Astrocyte (in vitro differentiated cells and primary cell): ENCODE measurements around the gene TREML2. TPM values are rescaled to one million over a fixed set of nuclear protein-coding genes. Genes with fewer than 3 reads are reported as not detected.

Experiments
- DNase-seq: peaks from one replicate; pipeline ENCODE4 v3.0.0-alpha.2; 2010; ENCODE audit warnings: low read depth
- FAIRE-seq: peaks from 2 replicates; lab custom pipeline; 2011; peaks lifted over from hg19 to GRCh38; lab: Jason Lieb, UNC
- H2AFZ ChIP-seq: 2 replicates; pipeline ENCODE4 v1.6.0; 2012; ENCODE audit warnings: low read depth, low read length, inconsistent platforms
- H3K27ac ChIP-seq: 2 replicates; pipeline ENCODE4 v1.5.1; 2011; ENCODE audit warnings: low read depth, low read length, inconsistent platforms
- H3K27me3 ChIP-seq: 2 replicates; pipeline ENCODE4 v1.6.0; 2011; ENCODE audit warnings: low read length, inconsistent platforms; ENCODE audit not compliant: insufficient read depth
- H3K36me3 ChIP-seq: 2 replicates; pipeline ENCODE4 v1.5.1; 2011; ENCODE audit warnings: low read length, inconsistent platforms; ENCODE audit not compliant: insufficient read depth
- H3K4me1 ChIP-seq: 2 replicates; pipeline ENCODE4 v1.5.1; 2011; ENCODE audit warnings: low read length, inconsistent platforms; ENCODE audit not compliant: insufficient read depth
- H3K4me2 ChIP-seq: 2 replicates; pipeline ENCODE4 v1.6.0; 2012; ENCODE audit warnings: low read length, inconsistent platforms
- H3K4me3 ChIP-seq: 2 replicates; pipeline ENCODE4 v1.5.1; 2011; ENCODE audit warnings: low read depth, mild to moderate bottlenecking, low read length, inconsistent platforms; ENCODE audit not compliant: insufficient read depth
- H3K79me2 ChIP-seq: 2 replicates; pipeline ENCODE4 v1.6.0; 2012; ENCODE audit warnings: mild to moderate bottlenecking, low read length, inconsistent platforms; ENCODE audit not compliant: insufficient read depth
- H3K9ac ChIP-seq: 2 replicates; pipeline ENCODE4 v1.6.0; 2012; ENCODE audit warnings: mild to moderate bottlenecking, low read length, inconsistent platforms
- H3K9me3 ChIP-seq: 2 replicates; pipeline ENCODE4 v1.5.1; 2012; ENCODE audit warnings: low read depth, mild to moderate bottlenecking, low read length, inconsistent platforms; ENCODE audit not compliant: insufficient read depth
- H4K20me1 ChIP-seq: 2 replicates; pipeline ENCODE4 v1.6.0; 2012; ENCODE audit warnings: low read length, inconsistent platforms; ENCODE audit not compliant: insufficient read depth
- H3K27ac Mint-ChIP-seq: one replicate; pipeline ENCODE4 v1.8.0; 2021; ENCODE audit warnings: mild to moderate bottlenecking, mixed read lengths; ENCODE audit not compliant: unreplicated experiment
- H3K27me3 Mint-ChIP-seq: one replicate; pipeline ENCODE4 v1.8.0; 2021; ENCODE audit warnings: low read depth, mixed read lengths; ENCODE audit not compliant: unreplicated experiment
- H3K36me3 Mint-ChIP-seq: one replicate; pipeline ENCODE4 v1.8.0; 2021; ENCODE audit warnings: low read depth, mixed read lengths; ENCODE audit not compliant: unreplicated experiment
- H3K4me1 Mint-ChIP-seq: one replicate; pipeline ENCODE4 v1.8.0; 2021; ENCODE audit warnings: low read depth, mixed read lengths; ENCODE audit not compliant: unreplicated experiment
- H3K4me3 Mint-ChIP-seq: one replicate; pipeline ENCODE4 v1.8.0; 2021; ENCODE audit warnings: mild to moderate bottlenecking, moderate library complexity, mixed read lengths; ENCODE audit not compliant: unreplicated experiment
- H3K9me3 Mint-ChIP-seq: one replicate; pipeline ENCODE4 v1.8.0; 2021; ENCODE audit warnings: mild to moderate bottlenecking, mixed read lengths; ENCODE audit not compliant: unreplicated experiment
- EZH2 ChIP-seq: IDR thresholded peaks from 2 replicates; pipeline ENCODE4 v1.6.1; 2012; ENCODE audit warnings: mild to moderate bottlenecking, low read length, inconsistent platforms; ENCODE audit not compliant: insufficient read depth
- total RNA-seq: library from RNA; stranded (reverse); gene quantifications from 2 replicates; pipeline ENCODE4 v1.2.1, GENCODE V29; 2021
- TF ChIP-seq, protein P1 (sequence below): IDR thresholded peaks from 2 replicates; pipeline ENCODE4 v1.5.1; 2011; ENCODE audit warnings: low read depth, mild to moderate bottlenecking, inconsistent platforms, low read length, moderate library complexity; ENCODE audit not compliant: insufficient read depth

The TREML2 gene
- total RNA-seq, 1 donor from 2014 or later: not detected

DNA sequence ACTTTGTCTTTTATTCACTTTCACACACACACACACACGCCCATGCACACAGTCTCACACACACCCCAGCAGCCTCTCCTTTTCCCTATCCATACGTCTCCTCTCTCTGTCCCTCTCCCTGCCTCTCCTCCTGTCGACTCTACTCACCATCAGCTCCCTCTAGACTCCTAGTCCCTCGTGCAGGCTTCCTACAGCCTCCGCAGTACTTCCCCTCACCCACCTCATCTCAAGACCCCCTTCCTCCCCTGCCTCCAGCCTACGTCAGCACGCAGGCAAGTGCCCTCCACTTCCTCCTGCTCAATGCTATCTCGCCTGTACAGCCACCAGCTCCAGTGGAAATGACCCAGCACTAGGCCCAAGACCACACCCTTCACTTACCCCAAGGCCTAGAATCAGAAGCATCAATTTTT lies 820 bp upstream of the TREML2 start:
- H3K9ac ChIP-seq: no peak overlapping the region
- TF ChIP-seq EZH2: no peak
- TF ChIP-seq, protein P1, sequence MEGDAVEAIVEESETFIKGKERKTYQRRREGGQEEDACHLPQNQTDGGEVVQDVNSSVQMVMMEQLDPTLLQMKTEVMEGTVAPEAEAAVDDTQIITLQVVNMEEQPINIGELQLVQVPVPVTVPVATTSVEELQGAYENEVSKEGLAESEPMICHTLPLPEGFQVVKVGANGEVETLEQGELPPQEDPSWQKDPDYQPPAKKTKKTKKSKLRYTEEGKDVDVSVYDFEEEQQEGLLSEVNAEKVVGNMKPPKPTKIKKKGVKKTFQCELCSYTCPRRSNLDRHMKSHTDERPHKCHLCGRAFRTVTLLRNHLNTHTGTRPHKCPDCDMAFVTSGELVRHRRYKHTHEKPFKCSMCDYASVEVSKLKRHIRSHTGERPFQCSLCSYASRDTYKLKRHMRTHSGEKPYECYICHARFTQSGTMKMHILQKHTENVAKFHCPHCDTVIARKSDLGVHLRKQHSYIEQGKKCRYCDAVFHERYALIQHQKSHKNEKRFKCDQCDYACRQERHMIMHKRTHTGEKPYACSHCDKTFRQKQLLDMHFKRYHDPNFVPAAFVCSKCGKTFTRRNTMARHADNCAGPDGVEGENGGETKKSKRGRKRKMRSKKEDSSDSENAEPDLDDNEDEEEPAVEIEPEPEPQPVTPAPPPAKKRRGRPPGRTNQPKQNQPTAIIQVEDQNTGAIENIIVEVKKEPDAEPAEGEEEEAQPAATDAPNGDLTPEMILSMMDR: no peak
- H3K4me3 ChIP-seq: no peak overlapping the region
- Mint-ChIP-seq H3K9me3 (no peaks in the 10 kb centered on the region), H3K27ac (no peak overlapping the region), H3K4me3 (no peak overlapping the region), H3K36me3 (no peaks in the 10 kb centered on the region), H3K27me3 (peaks cover 12% of the 10 kb centered on the region), H3K4me1 (peaks cover 13% of the 10 kb centered on the region)
- H3K4me1 ChIP-seq: no peaks in the 10 kb centered on the region
- H3K9me3 ChIP-seq: no peaks in the 10 kb centered on the region
- H3K27ac ChIP-seq: no peak overlapping the region
- H3K36me3 ChIP-seq: no peaks in the 10 kb centered on the region
- H3K27me3 ChIP-seq: no peaks in the 10 kb centered on the region
- FAIRE-seq (no peak), DNase-seq (no peak)
- H3K79me2 ChIP-seq: no peaks in the 10 kb centered on the region
- H2AFZ ChIP-seq: no peak overlapping the region
- no peaks in the 10 kb centered on the region for H4K20me1 ChIP-seq
- H3K4me2 ChIP-seq: no peak overlapping the region

DNA sequence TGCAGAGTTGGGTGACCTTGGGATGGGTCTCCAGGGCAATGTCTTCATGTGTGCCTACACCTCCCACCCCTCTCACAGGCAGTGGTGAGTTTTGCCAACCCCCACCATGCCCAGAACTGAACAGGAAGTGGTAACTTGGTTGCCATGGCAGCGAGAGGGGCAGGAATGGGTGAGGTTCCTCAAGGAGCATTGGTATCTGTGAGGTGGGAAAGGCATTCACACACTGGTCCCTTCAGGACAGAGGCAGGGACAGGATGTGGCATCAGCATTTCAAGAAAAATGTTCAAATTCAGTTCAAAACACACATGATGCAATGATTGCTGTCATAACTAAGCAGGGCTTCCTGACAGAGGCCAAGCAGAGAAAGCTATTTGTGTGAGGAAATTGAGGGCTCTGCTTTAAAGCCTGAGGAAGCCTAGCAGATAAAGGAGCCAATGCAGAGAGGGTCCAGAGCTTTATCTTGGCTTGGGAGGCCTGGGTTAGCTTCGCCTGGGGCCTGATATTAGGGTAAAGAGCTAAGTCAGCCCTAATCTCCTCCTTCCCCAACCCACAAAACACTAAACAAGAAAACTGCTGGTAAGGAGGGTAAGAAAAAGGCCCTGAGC lies 551 bp downstream of the TREML2 start:
- no peaks in the 10 kb centered on the region for H4K20me1 ChIP-seq
- no peaks in the 10 kb centered on the region for H3K4me1 ChIP-seq
- Mint-ChIP-seq H3K27ac (peak overlapping the region; percentile 85), H3K27me3 (peaks cover 25% of the 10 kb centered on the region), H3K4me1 (peaks cover 13% of the 10 kb centered on the region), H3K36me3 (no peaks in the 10 kb centered on the region), H3K9me3 (peaks cover 1% of the 10 kb centered on the region), H3K4me3 (no peak overlapping the region)
- H3K9me3 ChIP-seq: no peaks in the 10 kb centered on the region
- H3K9ac ChIP-seq: no peak overlapping the region
- no peak overlapping the region for H2AFZ ChIP-seq
- DNase-seq: no peak
- no peak overlapping the region for H3K27ac ChIP-seq
- no peaks in the 10 kb centered on the region for H3K79me2 ChIP-seq
- no peak overlapping the region for H3K4me2 ChIP-seq
- TF ChIP-seq EZH2: no peak
- TF ChIP-seq, protein P1: no peak
- no peak for FAIRE-seq
- H3K36me3 ChIP-seq: no peaks in the 10 kb centered on the region
- H3K4me3 ChIP-seq: no peak overlapping the region
- no peaks in the 10 kb centered on the region for H3K27me3 ChIP-seq

DNA sequence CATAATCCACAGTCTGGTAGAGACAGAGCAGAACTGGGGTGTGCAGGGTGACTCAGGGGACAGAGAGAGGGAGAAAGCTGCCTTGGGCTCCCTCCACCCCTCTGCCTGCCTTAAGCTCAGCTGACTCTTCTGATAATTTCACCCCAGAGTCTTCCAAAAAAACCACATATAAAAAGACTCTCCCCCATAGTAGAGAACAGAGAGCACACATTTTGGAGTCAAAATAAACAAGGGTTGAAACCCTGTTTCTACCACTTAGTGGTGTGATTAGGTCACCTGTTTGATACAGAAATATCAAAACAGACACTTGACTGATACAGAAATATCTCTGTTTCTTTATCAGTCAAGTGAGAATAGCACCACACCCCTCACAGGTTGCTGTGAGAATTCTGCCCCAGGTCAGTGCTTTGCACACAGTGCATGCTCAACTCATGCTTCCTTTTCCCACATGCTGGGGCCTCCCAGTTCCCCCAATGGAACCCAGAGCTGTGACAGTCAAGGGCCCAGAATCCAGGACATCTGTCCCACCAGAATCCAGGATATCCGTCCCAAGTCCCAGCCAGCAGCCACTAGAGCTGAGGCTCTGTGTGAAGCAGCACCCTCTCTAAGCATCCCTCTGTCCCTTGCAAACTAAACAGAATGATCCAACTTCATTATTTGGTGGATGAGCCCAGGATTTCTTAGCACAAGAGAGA lies 1.2 kb downstream of the TREML2 start:
- peaks cover 7% of the 10 kb centered on the region for H3K9me3 Mint-ChIP-seq
- no peak for DNase-seq
- H3K27ac ChIP-seq: no peak overlapping the region
- no peak overlapping the region for H3K4me2 ChIP-seq
- H4K20me1 ChIP-seq: no peaks in the 10 kb centered on the region
- no peaks in the 10 kb centered on the region for H3K9me3 ChIP-seq
- H3K4me1 ChIP-seq: no peaks in the 10 kb centered on the region
- peaks cover 2% of the 10 kb centered on the region for H3K27me3 ChIP-seq
- H3K9ac ChIP-seq: no peak overlapping the region
- H3K79me2 ChIP-seq: no peaks in the 10 kb centered on the region
- TF ChIP-seq, protein P1: no peak
- H3K4me3 Mint-ChIP-seq: no peak overlapping the region
- no peak overlapping the region for H2AFZ ChIP-seq
- H3K4me1 Mint-ChIP-seq: peaks cover 13% of the 10 kb centered on the region
- H3K4me3 ChIP-seq: no peak overlapping the region
- FAIRE-seq: no peak
- no peaks in the 10 kb centered on the region for H3K36me3 ChIP-seq
- peak overlapping the region; percentile 85 for H3K27ac Mint-ChIP-seq
- H3K36me3 Mint-ChIP-seq: no peaks in the 10 kb centered on the region
- H3K27me3 Mint-ChIP-seq: peaks cover 32% of the 10 kb centered on the region
